Duodenal mucosa (tissue), 2 donors: ENCODE results near the gene POLD2.

Experiments used
- H3K27ac ChIP-seq: one replicate; pipeline ENCODE4 v1.7.0; 2013; ENCODE audit warnings: low read depth, low read length
- H3K27me3 ChIP-seq, 2 donors: one replicate each; pipeline ENCODE4 v1.7.0; 2013; ENCODE audit warnings: low read length in 2 of 2, control low read depth in 1 of 2; ENCODE audit not compliant: insufficient read depth in 2 of 2, control insufficient read depth in 1 of 2
- H3K36me3 ChIP-seq, 2 donors: one replicate each; pipeline ENCODE4 v1.7.0; 2013; ENCODE audit warnings: low read length in 2 of 2, control low read depth in 1 of 2; ENCODE audit not compliant: insufficient read depth in 2 of 2, control insufficient read depth in 1 of 2
- H3K4me1 ChIP-seq, 2 donors: one replicate each; pipeline ENCODE4 v1.7.0; 2013; ENCODE audit warnings: low read length in 2 of 2, control low read depth in 1 of 2; ENCODE audit not compliant: insufficient read depth in 2 of 2, control insufficient read depth in 1 of 2
- H3K4me3 ChIP-seq, 2 donors: one replicate each; pipeline ENCODE4 v1.7.0; 2013; ENCODE audit warnings: low read length in 2 of 2, low read depth in 1 of 2
- H3K9ac ChIP-seq, 2 donors: one replicate each; pipeline ENCODE4 v1.7.0; 2013; ENCODE audit warnings: low read length in 2 of 2, low read depth in 1 of 2
- H3K9me3 ChIP-seq, 2 donors: one replicate each; pipeline ENCODE4 v1.7.0; 2013; ENCODE audit warnings: low read length in 2 of 2, control low read depth in 1 of 2; ENCODE audit not compliant: control insufficient read depth in 1 of 2

The POLD2 gene

DNA sequence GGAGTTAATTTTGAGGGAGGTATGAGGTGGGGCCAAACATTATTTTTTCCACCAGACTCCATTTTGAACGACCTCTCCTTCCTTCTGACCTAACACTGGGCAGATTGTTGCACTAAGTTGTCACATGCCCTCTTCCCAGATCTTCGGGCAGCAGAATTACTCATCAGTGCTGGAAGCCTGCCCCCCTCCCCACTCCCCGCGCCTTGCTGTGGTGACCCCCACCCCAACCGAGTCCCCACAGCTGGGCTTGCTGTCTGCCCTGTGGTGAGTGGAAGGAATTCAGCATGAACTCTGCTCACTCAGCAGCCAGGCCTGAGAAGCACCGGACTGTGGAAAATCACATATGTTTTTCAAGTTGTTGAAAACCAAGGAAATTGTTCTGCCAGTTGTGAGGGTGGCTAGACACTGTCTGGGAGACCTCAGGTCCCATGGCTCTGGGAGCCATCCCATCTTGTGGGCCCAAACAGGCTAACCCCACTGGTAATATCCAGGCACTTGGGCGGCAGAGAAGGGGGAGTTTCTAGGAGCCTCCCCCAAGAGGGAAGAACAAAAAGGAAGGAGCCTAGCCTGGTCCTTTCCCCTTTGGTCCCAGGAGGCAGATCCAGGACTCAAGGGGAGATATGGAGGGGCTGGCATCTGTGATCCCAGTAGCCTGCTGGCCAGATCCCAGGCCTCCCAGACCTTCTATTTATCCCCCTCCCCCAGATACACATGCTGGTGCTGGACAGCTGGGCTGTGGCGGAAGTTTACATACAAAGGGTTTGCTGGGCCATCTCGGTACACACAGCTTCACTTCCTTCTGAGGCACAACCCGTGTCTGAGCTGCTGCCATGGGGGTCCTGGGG lies 22.7 kb downstream of the POLD2 start:
- Histone ChIP-seq H3K27me3 (peaks cover 13 to 20% of the 10 kb centered on the region in 2 donors), H3K36me3 (no peaks in the 10 kb centered on the region), H3K4me1 (peaks cover 0 to 11% of the 10 kb centered on the region in 2 donors), H3K4me3 (no peak overlapping the region), H3K9me3 (no peaks in the 10 kb centered on the region), H3K27ac (peak overlapping the region; percentile 66), H3K9ac (no peak overlapping the region)

- Histone ChIP-seq H3K27me3 (peaks cover 8 to 12% of the 10 kb centered on the region in 2 donors), H3K4me1 (peaks cover 3 to 6% of the 10 kb centered on the region in 2 donors), H3K27ac (no peak overlapping the region), H3K36me3 (no peaks in the 10 kb centered on the region), H3K9ac (no peak overlapping the region), H3K9me3 (no peaks in the 10 kb centered on the region), H3K4me3 (no peak overlapping the region)
Measured at GRCh38 chr7:44099669-44100068, 23.7 kb downstream of the POLD2 start.

DNA sequence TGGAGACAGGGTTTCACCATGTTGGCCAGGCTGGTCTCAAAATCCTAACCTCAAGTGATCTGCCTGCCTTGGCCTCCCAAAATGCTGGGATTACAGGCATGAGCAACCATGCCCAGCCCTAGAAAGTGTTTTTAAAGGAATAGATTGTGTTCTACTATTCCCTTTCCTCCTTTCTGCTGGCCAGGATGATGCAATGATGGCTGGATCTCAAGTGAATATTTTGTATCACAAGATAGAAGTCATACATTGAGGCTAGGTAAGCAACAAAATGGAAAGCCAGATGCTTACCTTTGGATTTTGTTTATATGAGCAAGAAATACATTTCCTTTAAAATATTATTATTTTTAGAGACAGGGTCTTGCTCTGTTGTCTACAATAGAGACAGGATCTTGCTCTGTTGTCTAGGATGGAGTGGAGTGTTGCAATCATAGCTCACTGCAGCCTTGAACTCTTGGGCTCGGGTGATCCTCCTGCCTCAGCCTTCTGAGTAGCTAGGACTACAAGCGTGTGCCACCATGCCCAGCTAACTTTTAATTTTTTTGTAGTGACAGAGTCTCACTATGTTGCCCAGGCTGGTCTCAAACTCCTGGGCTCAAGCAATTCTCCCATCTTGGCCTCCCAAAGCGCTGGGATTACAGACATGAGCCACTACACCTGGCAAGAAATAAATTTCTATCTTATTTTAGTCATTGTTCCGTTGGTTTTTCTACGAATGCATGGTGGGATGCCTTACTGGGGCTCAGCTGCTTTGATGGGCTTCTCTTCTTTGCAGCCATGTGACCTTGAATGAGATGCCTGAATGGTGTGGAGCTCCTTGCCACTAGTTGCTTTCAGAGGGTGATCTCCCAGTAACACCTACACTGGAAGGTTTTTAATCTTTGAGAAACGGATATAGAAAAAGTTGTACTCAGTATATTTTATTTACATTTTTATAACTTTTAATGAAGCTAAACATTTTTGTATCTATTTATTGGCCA lies 25.0 kb downstream of the POLD2 start:
- H3K27me3 ChIP-seq = peaks cover 3 to 5% of the 10 kb centered on the region in 2 donors
- no peak overlapping the region for H3K9ac ChIP-seq
- no peaks in the 10 kb centered on the region for H3K9me3 ChIP-seq
- peaks cover 3 to 6% of the 10 kb centered on the region in 2 donors for H3K4me1 ChIP-seq
- H3K36me3 ChIP-seq = no peaks in the 10 kb centered on the region
- no peak overlapping the region for H3K4me3 ChIP-seq
- no peak overlapping the region for H3K27ac ChIP-seq

DNA sequence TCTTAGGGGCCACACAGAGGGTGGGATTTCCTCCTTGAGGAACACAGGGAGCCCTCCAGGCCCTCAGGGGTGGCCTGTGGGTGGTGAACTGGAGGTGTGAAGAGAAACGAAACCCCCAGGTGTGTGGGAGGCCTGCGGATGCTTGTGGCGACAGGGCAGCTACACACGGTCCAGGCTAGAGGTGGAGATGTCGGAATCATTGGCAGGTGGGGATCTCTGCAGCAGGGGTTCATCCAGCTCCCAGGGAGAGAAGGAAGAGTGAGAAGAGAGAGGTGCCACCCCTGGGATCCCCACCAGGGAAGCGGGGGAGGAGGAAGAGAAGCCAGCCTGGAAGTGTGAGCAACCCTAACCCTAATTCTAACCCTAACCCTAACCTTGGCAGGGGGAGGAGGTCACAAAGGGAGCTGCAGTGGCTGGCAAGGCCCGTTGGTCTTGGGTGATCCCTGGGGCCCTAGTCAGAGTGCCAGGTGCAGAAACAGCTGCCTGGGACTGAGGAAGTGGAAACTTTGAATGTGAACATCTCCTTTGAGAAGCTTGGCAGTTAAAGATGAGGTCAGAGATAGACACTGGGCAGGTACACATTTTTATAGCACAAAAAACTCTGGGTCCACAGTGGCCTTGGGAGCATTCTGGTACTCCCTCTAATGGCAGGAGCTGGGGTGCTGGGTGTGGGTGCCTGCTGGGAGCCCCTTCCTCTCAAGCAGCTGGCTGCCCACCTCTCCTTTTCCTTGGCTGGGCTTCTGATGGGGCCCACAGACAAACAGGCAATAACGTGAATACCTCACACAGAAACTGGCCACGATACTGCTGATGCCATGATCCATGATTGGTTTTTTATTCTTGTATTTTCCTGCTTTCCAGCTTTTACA lies 26.1 kb downstream of the POLD2 start:
- H3K27ac ChIP-seq = no peak overlapping the region
- H3K4me3 ChIP-seq = no peak overlapping the region
- H3K36me3 ChIP-seq = no peaks in the 10 kb centered on the region
- no peak overlapping the region for H3K9ac ChIP-seq
- no peaks in the 10 kb centered on the region for H3K27me3 ChIP-seq
- H3K9me3 ChIP-seq = no peaks in the 10 kb centered on the region
- peaks cover 3 to 6% of the 10 kb centered on the region in 2 donors for H3K4me1 ChIP-seq

DNA sequence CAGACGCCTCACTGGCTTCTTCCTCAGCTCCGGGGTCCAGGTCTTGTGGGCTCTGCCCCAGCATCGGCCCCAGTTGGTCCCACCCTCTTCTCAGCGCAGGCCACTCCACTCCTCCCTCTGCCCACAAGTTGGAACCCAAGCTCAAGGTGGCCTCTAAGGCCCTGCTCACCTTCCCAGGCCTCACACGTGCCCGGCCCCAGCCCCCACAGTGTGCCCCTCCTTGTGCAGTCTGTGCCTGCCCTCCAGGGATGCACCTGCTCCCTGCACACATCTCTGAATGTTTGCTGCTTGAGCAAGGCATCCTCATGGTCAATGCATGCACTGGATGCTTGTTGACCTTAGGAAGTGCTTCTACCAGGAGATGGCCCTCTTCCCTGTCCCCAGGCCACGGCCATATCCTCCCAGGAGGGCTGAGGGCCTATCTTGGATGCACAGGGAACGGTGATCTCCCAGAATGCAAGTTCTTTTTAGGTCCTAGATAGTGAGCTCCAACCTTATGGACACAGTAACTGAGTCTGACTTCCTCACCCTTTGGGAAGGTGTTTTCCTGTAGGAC lies 26.9 kb downstream of the POLD2 start:
- H3K4me3 ChIP-seq = no peak overlapping the region
- H3K27me3 ChIP-seq = no peaks in the 10 kb centered on the region
- no peaks in the 10 kb centered on the region for H3K9me3 ChIP-seq
- no peak overlapping the region for H3K9ac ChIP-seq
- H3K36me3 ChIP-seq = no peaks in the 10 kb centered on the region
- H3K27ac ChIP-seq = no peak overlapping the region
- peaks cover 3 to 6% of the 10 kb centered on the region in 2 donors for H3K4me1 ChIP-seq

DNA sequence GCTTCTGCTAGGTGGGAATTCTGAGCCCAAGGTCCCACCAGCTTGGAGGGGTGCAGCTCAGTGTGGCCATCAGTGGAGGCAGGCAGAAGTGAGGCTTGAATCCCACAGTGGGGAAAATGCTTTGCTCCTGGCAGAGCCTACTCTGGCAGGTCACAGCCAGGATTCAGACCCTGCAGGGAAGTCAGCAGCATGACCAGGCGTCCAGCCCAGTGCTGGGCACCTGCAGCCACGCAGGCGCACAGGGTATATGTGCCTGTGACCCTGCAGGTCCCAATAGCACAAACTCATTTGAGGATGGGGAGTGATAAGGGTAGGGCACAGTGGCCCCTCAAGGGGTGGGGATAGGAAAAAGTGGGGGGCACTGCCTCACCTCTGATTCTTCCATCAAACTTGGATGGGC lies 27.6 kb downstream of the POLD2 start:
- Histone ChIP-seq H3K27ac (no peak overlapping the region), H3K9me3 (no peaks in the 10 kb centered on the region), H3K36me3 (no peaks in the 10 kb centered on the region), H3K4me3 (no peak overlapping the region), H3K9ac (no peak overlapping the region), H3K27me3 (no peaks in the 10 kb centered on the region), H3K4me1 (peaks cover 3 to 6% of the 10 kb centered on the region in 2 donors)

- no peak overlapping the region for H3K4me3 ChIP-seq
- H3K27ac ChIP-seq = no peak overlapping the region
- H3K27me3 ChIP-seq = no peaks in the 10 kb centered on the region
- H3K9ac ChIP-seq = no peak overlapping the region
- H3K4me1 ChIP-seq = peaks cover 3 to 6% of the 10 kb centered on the region in 2 donors
- no peaks in the 10 kb centered on the region for H3K9me3 ChIP-seq
- no peaks in the 10 kb centered on the region for H3K36me3 ChIP-seq
Measured at GRCh38 chr7:44094883-44095592, 28.3 kb downstream of the POLD2 start.

DNA sequence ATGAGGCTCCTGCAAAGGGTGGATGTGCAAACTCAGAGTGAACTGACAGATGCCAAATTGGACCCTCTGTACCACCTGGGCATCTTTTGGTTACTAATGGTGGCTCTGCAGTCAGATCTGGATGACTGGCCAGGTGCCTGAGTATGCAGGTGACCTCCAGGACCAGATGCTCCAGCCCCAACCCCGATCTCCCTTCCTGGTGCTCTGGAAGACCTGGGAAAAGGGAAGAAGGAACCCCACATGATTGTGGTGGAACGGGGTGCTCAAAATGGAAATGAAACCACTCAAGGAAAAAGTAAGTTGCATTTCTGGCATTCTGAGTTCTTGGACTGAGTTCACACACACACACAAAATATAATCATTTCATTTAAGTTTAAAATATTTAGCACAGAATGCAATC lies 29.0 kb downstream of the POLD2 start:
- Histone ChIP-seq H3K27me3 (no peaks in the 10 kb centered on the region), H3K27ac (no peak overlapping the region), H3K9me3 (no peaks in the 10 kb centered on the region), H3K4me3 (no peak overlapping the region), H3K36me3 (no peaks in the 10 kb centered on the region), H3K9ac (no peak overlapping the region), H3K4me1 (peaks cover 3 to 6% of the 10 kb centered on the region in 2 donors)

- Histone ChIP-seq H3K4me1 (peaks cover 3 to 6% of the 10 kb centered on the region in 2 donors), H3K9me3 (no peaks in the 10 kb centered on the region), H3K9ac (no peak overlapping the region), H3K36me3 (no peaks in the 10 kb centered on the region), H3K4me3 (no peak overlapping the region), H3K27ac (no peak overlapping the region), H3K27me3 (no peaks in the 10 kb centered on the region)
Measured at GRCh38 chr7:44093102-44093641, 30.2 kb downstream of the POLD2 start.
